Neural cell (in vitro differentiated cells): ENCODE measurements around the gene AMZ1.

Experiments used
- CTCF ChIP-seq: fragments of 450-650 bp; IDR thresholded peaks from 2 replicates; pipeline ENCODE4 v1.5.1; 2014; ENCODE audit warnings: antibody characterized with exemption, mild to moderate bottlenecking, moderate library complexity; ENCODE audit not compliant: poor library complexity, severe bottlenecking
- EZH2 ChIP-seq: fragments of 200-600, 300-800 bp; shearing (Covaris generic), sonication (generic); IDR thresholded peaks from 2 replicates; pipeline ENCODE4 v1.6.1; 2014; ENCODE audit warnings: antibody characterized with exemption, low read length, borderline replicate concordance, mild to moderate bottlenecking; ENCODE audit not compliant: insufficient read depth, poor library complexity, severe bottlenecking
- MXI1 ChIP-seq: fragments of 450-650 bp; conservative IDR thresholded peaks from 2 replicates; pipeline ENCODE4 v1.6.1; 2014; ENCODE audit warnings: antibody characterized with exemption, mild to moderate bottlenecking; ENCODE audit not compliant: poor library complexity, severe bottlenecking
- POLR2AphosphoS5 ChIP-seq: IDR thresholded peaks from 2 replicates; pipeline ENCODE4 v1.6.1; 2012

- TF ChIP-seq CTCF: no peak
- TF ChIP-seq MXI1: no peak
- TF ChIP-seq EZH2: no peak
- no peak for TF ChIP-seq POLR2AphosphoS5
These were observed 71.7 kb downstream of the AMZ1 start for GRCh38 chr7:2759736-2760097.
